Lung (tissue), 12 donors: ENCODE data around the gene PLEKHG4B. TPM values are rescaled to one million over a fixed set of nuclear protein-coding genes. Genes with fewer than 3 reads are reported as not detected.
A peak's percentile ranks its signal among the peaks of the same experiment; 100 is the strongest.
"Not testable (repeated sequence)": the region's sequence is repeated elsewhere in the genome, so short reads cannot be mapped to it uniquely, and the experiment has no call there.

Source experiments
- ATAC-seq: fragments of 200-7000 bp; cut with Tn5 transposase; one replicate; pipeline ENCODE4 v1.9.1; 2020; ENCODE audit warnings: moderate number of reproducible peaks; ENCODE audit not compliant: insufficient read depth, low FRiP score
- DNase-seq, 3 donors: peaks; one replicate each; pipeline ENCODE4 v3.0.0-alpha.2; 2013 to 2017
- H3K27ac ChIP-seq, 2 donors: one replicate each; pipeline ENCODE4 v1.5.1; 2013; ENCODE audit warnings: mild to moderate bottlenecking in 2 of 2, moderate library complexity in 2 of 2, control low read depth in 1 of 2, inconsistent platforms in 1 of 2, low read depth in 1 of 2, low read length in 1 of 2
- H3K27me3 ChIP-seq, 3 donors: one replicate each; pipeline ENCODE4 v1.5.1; 2013; ENCODE audit warnings: low read length in 2 of 3; ENCODE audit not compliant: control insufficient read depth in 3 of 3, insufficient read depth in 3 of 3
- H3K36me3 ChIP-seq, 4 donors: one replicate each; pipeline ENCODE4 v1.5.1; 2013; ENCODE audit warnings: low read length in 4 of 4, mild to moderate bottlenecking in 1 of 4, moderate library complexity in 1 of 4; ENCODE audit not compliant: control insufficient read depth in 4 of 4, insufficient read depth in 4 of 4
- H3K4me1 ChIP-seq, 5 donors: one replicate each; pipeline ENCODE4 v1.5.1; 2013; ENCODE audit warnings: low read length in 5 of 5, mild to moderate bottlenecking in 2 of 5, moderate library complexity in 1 of 5; ENCODE audit not compliant: control insufficient read depth in 5 of 5, insufficient read depth in 5 of 5
- H3K4me3 ChIP-seq: one replicate; pipeline ENCODE4 v1.5.1; 2013; ENCODE audit warnings: mild to moderate bottlenecking, control low read depth, moderate library complexity
- H3K9ac ChIP-seq, 2 donors: one replicate each; pipeline ENCODE4 v1.5.1; 2013; ENCODE audit warnings: low read length in 2 of 2, control low read depth in 1 of 2; ENCODE audit not compliant: insufficient read depth in 1 of 2
- H3K9me3 ChIP-seq, 4 donors: one replicate each; pipeline ENCODE4 v1.5.1; 2013; ENCODE audit warnings: low read length in 3 of 4, mild to moderate bottlenecking in 1 of 4, moderate library complexity in 1 of 4; ENCODE audit not compliant: control insufficient read depth in 4 of 4, insufficient read depth in 3 of 4
- WGBS, 2 donors: extraction: QIAGEN DNeasy Blood & Tissue Kit; methylation state at CpG; one replicate each; pipeline ENCODE4 v1.1.7; 2013; 5-methylcytosine and 5-hydroxymethylcytosine counted together
- polyA plus RNA-seq, 2 donors: library from polyadenylated mRNA; stranded (reverse); fragments of 200-250 nt; gene quantifications; one replicate each; pipeline ENCODE4 v1.2.1, GENCODE V29; 2013
- total RNA-seq, 2 donors: library from RNA; depleted of rRNA in 1 of 2; stranded (reverse); fragments of >200 nt in 1 of 2; gene quantifications; one replicate each; pipeline ENCODE4 v1.2.1, GENCODE V29; 2014 to 2021
- TF ChIP-seq, protein P1 (sequence below): IDR thresholded peaks from 2 replicates; pipeline ENCODE4 v1.5.1; 2012; ENCODE audit warnings: mild to moderate bottlenecking; ENCODE audit errors: control extremely low read depth, extremely low read depth
- donor health status: control.
- donor health status: control.
- donor health status: Bipolar disorder and iron deficiency.
- donor health status: healthy.
- donor health status: DM: yes; HTN: yes; CAD: no.

Gene PLEKHG4B
- total and polyA plus RNA-seq, 4 donors, result 0.24 to 4.7 (median 3.0) TPM

GRCh38 chr5:163841-164240 is 71.9 kb downstream of the PLEKHG4B start:
- H3K27me3 ChIP-seq, result no peaks in the 10 kb centered on the region
- WGBS, 2 donors, result 79 to 90% methylated on average over 13 of the region's 13 CpGs
- ATAC-seq (no peak), DNase-seq (peak in 1 of 3 donors; percentile 8)
- H3K27ac ChIP-seq, result no peak overlapping the region
- TF ChIP-seq, protein P1, sequence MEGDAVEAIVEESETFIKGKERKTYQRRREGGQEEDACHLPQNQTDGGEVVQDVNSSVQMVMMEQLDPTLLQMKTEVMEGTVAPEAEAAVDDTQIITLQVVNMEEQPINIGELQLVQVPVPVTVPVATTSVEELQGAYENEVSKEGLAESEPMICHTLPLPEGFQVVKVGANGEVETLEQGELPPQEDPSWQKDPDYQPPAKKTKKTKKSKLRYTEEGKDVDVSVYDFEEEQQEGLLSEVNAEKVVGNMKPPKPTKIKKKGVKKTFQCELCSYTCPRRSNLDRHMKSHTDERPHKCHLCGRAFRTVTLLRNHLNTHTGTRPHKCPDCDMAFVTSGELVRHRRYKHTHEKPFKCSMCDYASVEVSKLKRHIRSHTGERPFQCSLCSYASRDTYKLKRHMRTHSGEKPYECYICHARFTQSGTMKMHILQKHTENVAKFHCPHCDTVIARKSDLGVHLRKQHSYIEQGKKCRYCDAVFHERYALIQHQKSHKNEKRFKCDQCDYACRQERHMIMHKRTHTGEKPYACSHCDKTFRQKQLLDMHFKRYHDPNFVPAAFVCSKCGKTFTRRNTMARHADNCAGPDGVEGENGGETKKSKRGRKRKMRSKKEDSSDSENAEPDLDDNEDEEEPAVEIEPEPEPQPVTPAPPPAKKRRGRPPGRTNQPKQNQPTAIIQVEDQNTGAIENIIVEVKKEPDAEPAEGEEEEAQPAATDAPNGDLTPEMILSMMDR, result no peak
- H3K4me3 ChIP-seq, result no peak overlapping the region
- no peaks in the 10 kb centered on the region for H3K9me3 ChIP-seq
- H3K36me3 ChIP-seq, result no peaks in the 10 kb centered on the region
- H3K9ac ChIP-seq, result no peak overlapping the region
- peaks cover 0 to 5% (median 0%) of the 10 kb centered on the region in 5 donors for H3K4me1 ChIP-seq

DNA sequence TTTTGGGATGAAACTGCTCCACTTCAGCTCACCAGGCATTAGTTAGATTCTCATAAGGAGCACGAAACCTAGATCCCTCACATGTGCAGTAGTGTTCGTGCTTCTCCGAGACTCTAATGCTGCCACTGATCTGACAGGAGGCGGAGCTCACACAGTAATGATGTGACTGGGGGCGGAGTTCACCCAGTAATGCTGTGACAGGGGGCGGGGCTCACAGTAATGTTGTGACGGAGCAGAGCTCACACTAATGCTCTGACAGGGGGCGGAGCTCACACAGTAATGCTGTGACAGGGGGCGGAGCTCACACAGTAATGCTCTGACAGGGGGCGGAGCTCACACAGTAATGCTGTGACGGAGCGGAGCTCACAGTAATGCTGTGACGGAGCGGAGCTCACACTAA is 72.3 kb downstream of the PLEKHG4B start:
- Histone ChIP-seq H3K9me3 (no peaks in the 10 kb centered on the region), H3K4me1 (peaks cover 0 to 8% (median 0%) of the 10 kb centered on the region in 5 donors), H3K9ac (no peak overlapping the region), H3K27me3 (no peaks in the 10 kb centered on the region), H3K4me3 (no peak overlapping the region), H3K27ac (no peak overlapping the region), H3K36me3 (no peaks in the 10 kb centered on the region)
- DNase-seq (no peak), ATAC-seq (no peak)
- TF ChIP-seq, protein P1, result no peak
- WGBS, 2 donors, result 71 to 86% methylated on average over 11 to 14 of the region's 14 CpGs

DNA sequence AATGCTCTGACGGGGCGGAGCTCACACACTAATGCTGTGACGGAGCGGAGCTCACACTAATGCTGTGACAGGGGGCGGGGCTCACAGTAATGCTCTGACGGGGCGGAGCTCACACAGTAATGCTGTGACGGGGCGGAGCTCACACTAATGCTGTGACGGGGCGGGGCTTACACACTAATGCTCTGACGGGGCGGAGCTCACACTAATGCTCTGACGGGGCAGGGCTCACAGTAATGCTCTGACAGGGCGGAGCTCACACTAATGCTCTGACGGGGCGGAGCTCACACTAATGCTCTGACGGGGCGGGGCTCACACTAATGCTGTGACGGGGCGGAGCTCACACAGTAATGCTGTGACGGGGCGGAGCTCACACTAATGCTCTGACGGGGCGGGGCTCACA is 72.8 kb downstream of the PLEKHG4B start:
- ATAC-seq, H3K4me3 ChIP-seq, H3K27me3 ChIP-seq, H3K9me3 ChIP-seq, H3K9ac ChIP-seq, H3K27ac ChIP-seq, DNase-seq, H3K36me3 ChIP-seq: not testable (repeated sequence)
- 89 to 92% methylated on average over 12 to 25 of the region's 25 CpGs for WGBS, 2 donors
- peaks cover 0 to 14% (median 3%) of the 10 kb centered on the region in 5 donors for H3K4me1 ChIP-seq

- DNase-seq (peak in 1 of 3 donors; percentile 4), ATAC-seq (no peak)
- Histone ChIP-seq H3K4me1 (peaks cover 0 to 18% (median 3%) of the 10 kb centered on the region in 5 donors), H3K4me3 (no peak overlapping the region), H3K27me3 (no peaks in the 10 kb centered on the region), H3K36me3 (no peaks in the 10 kb centered on the region), H3K9ac (no peak overlapping the region), H3K9me3 (no peaks in the 10 kb centered on the region), H3K27ac (no peak overlapping the region)
- WGBS, 2 donors, result 90 to 94% methylated on average over 24 to 27 of the region's 27 CpGs
- TF ChIP-seq, protein P1, result no peak
Observed at GRCh38 chr5:166441-167372, 74.7 kb downstream of the PLEKHG4B start.
